HCT116 (cell line): ENCODE data around the gene SPINK14. TPM values are rescaled to one million over a fixed set of nuclear protein-coding genes. Genes with fewer than 3 reads are reported as not detected.

Experiments
- ATAC-seq: fragments of 200-7000 bp; cut with Tn5 transposase; 2 replicates; pipeline ENCODE4 v1.9.1; 2020; ENCODE audit warnings: mild to moderate bottlenecking, moderate library complexity
- BruUV-seq: library from RNA; stranded (reverse); fragments of 400-500 nt; replicated peaks from 2 replicates; lab custom pipeline; 2021; lab: Mats Ljungman, UMichigan
- CTCF ChIA-PET: fragments of 300-600 bp; sonication (Branson Sonifier 250); formaldehyde crosslinking; loops from one replicate; lab custom pipeline; 2021; ENCODE audit warnings: antibody characterized with exemption; lab: Charles Lee
- POLR2A ChIA-PET: fragments of 300-600, 350-600 bp; sonication (Branson Sonifier 250); formaldehyde crosslinking; loops from one replicate; lab custom pipeline; 2021; ENCODE audit warnings: antibody characterized with exemption; lab: Charles Lee
- RAD21 ChIA-PET, 2 experiments: fragments of 300-600 bp; sonication (Branson Sonifier 250); formaldehyde crosslinking; loops; one replicate each; lab custom pipeline; 2023; ENCODE audit warnings: low total read pairs in 2 of 2; ENCODE audit not compliant: uncharacterized antibody in 2 of 2, unreplicated experiment in 2 of 2, low non-redundant PET in 1 of 2; lab: Charles Lee
- DNase-seq: peaks from one replicate; pipeline ENCODE4 v3.0.0-alpha.2; 2010; ENCODE audit warnings: low read depth, low spot score
- H2AFZ ChIP-seq: fragments of 200-600 bp; shearing (Covaris generic), sonication (generic); 2 replicates; pipeline ENCODE4 v1.6.1; 2017; ENCODE audit warnings: low read depth, mixed run types, mixed read lengths, antibody characterized with exemption, low read length; ENCODE audit not compliant: poor library complexity, severe bottlenecking
- H3K27ac ChIP-seq: 2 replicates; pipeline ENCODE4 v1.5.1; 2012; ENCODE audit warnings: low read depth, low read length
- H3K27me3 ChIP-seq: fragments of 200-600 bp; sonication (generic); 2 replicates; pipeline ENCODE4 v1.6.1; 2016; ENCODE audit warnings: mixed run types, low read length, mixed read lengths; ENCODE audit not compliant: insufficient read depth
- H3K36me3 ChIP-seq, 2 experiments: fragments of 200-500 bp in 1 of 2; fragments of 200-600 bp in 1 of 2; sonication (Bioruptor generic) in 1 of 2; sonication (generic) in 1 of 2; 2 replicates each; pipeline versions ENCODE4 v1.5.1 to v1.6.1; 2014 to 2016; ENCODE audit warnings: low read length in 2 of 2, inconsistent platforms in 1 of 2, mixed read lengths in 1 of 2, mixed run types in 1 of 2; ENCODE audit not compliant: insufficient read depth in 2 of 2, control insufficient read depth in 1 of 2
- H3K4me1 ChIP-seq, 2 experiments: fragments of 200-600 bp in 1 of 2; sonication (generic) in 1 of 2; 2 replicates each; pipeline versions ENCODE4 v1.5.1 to v1.6.1; 2012 to 2017; ENCODE audit warnings: low read length in 2 of 2, inconsistent platforms in 1 of 2, mild to moderate bottlenecking in 1 of 2, mixed read lengths in 1 of 2, mixed run types in 1 of 2, moderate library complexity in 1 of 2; ENCODE audit not compliant: insufficient read depth in 2 of 2, control insufficient read depth in 1 of 2
- H3K4me2 ChIP-seq: fragments of 200-600 bp; sonication (generic); 2 replicates; pipeline ENCODE4 v1.6.1; 2017; ENCODE audit warnings: mixed run types, low read length, mixed read lengths
- H3K4me3 ChIP-seq, 2 experiments: fragments of 200-600 bp in 1 of 2; sonication (generic) in 1 of 2; replicated peaks in 1 of 2; 2 replicates each; pipeline ENCODE4 v1.5.1; 2011 to 2016; ENCODE audit warnings: low read length in 2 of 2, control low read depth in 1 of 2, low read depth in 1 of 2, mild to moderate bottlenecking in 1 of 2, mixed read lengths in 1 of 2, mixed run types in 1 of 2
- H3K79me2 ChIP-seq: fragments of 200-600 bp; sonication (generic); 2 replicates; pipeline ENCODE4 v1.6.1; 2017; ENCODE audit warnings: mild to moderate bottlenecking, mixed run types, low read length, moderate library complexity, mixed read lengths; ENCODE audit not compliant: insufficient read depth
- H3K9ac ChIP-seq: fragments of 200-600 bp; sonication (generic); 2 replicates; pipeline ENCODE4 v1.6.1; 2016; ENCODE audit warnings: low read length, mixed read lengths
- H3K9me2 ChIP-seq: fragments of 200-600 bp; sonication (generic), shearing (Covaris generic); 2 replicates; pipeline ENCODE4 v1.6.1; 2017; ENCODE audit warnings: mixed run types, mild to moderate bottlenecking, moderate library complexity; ENCODE audit not compliant: insufficient read depth
- H3K9me3 ChIP-seq, 2 experiments: fragments of 200-500 bp in 1 of 2; fragments of 200-600 bp in 1 of 2; sonication (Bioruptor generic) in 1 of 2; sonication (generic) in 1 of 2; 2 replicates each; pipeline ENCODE4 v1.6.1; 2014 to 2017; ENCODE audit warnings: low read length in 2 of 2, mixed read lengths in 2 of 2, inconsistent platforms in 1 of 2, low read depth in 1 of 2, mild to moderate bottlenecking in 1 of 2, mixed run types in 1 of 2, moderate library complexity in 1 of 2; ENCODE audit not compliant: control insufficient read depth in 1 of 2, insufficient read depth in 1 of 2
- H4K20me1 ChIP-seq: fragments of 200-600 bp; sonication (generic), shearing (Covaris generic); 2 replicates; pipeline ENCODE4 v1.6.1; 2017; ENCODE audit warnings: mixed run types, mild to moderate bottlenecking, moderate library complexity; ENCODE audit not compliant: insufficient read depth
- ATF3 ChIP-seq: IDR thresholded peaks from 2 replicates; pipeline ENCODE4 v1.6.1; 2012
- CBX3 ChIP-seq: IDR thresholded peaks from 2 replicates; pipeline ENCODE4 v1.6.1; 2012; ENCODE audit warnings: low read depth
- CEBPB ChIP-seq: IDR thresholded peaks from 2 replicates; pipeline ENCODE4 v1.6.1; 2012; ENCODE audit warnings: low read depth
- CTCF ChIP-seq, 3 experiments: fragments of 200-600 bp in 1 of 3; sonication (generic) in 1 of 3; IDR thresholded peaks in 2 of 3; conservative IDR thresholded peaks in 1 of 3; 2 replicates each; pipeline ENCODE4 v1.5.1; 2012 to 2017; ENCODE audit warnings: low read depth in 2 of 3, low read length in 2 of 3, antibody characterized with exemption in 1 of 3, borderline replicate concordance in 1 of 3, control low read depth in 1 of 3, mild to moderate bottlenecking in 1 of 3, mixed read lengths in 1 of 3, mixed run types in 1 of 3, moderate library complexity in 1 of 3; ENCODE audit not compliant: insufficient read depth in 1 of 3
- EGR1 ChIP-seq: IDR thresholded peaks from 2 replicates; pipeline ENCODE4 v1.6.1; 2012; ENCODE audit warnings: low read depth
- EZH2 ChIP-seq: fragments of 200-600 bp; sonication (generic); IDR thresholded peaks from 2 replicates; pipeline ENCODE4 v1.6.1; 2017; ENCODE audit warnings: antibody characterized with exemption, mixed run types
- JUND ChIP-seq: IDR thresholded peaks from 2 replicates; pipeline ENCODE4 v1.6.1; 2012
- POLR2AphosphoS5 ChIP-seq: IDR thresholded peaks from 2 replicates; pipeline ENCODE4 v1.6.1; 2011; ENCODE audit warnings: mild to moderate bottlenecking, low read depth, low read length, moderate library complexity
- RAD21 ChIP-seq: IDR thresholded peaks from 2 replicates; pipeline ENCODE4 v1.6.1; 2012; ENCODE audit warnings: low read depth, mild to moderate bottlenecking
- ZBTB33 ChIP-seq: IDR thresholded peaks from 2 replicates; pipeline ENCODE4 v1.6.1; 2011; ENCODE audit warnings: mild to moderate bottlenecking, low read length, moderate library complexity; ENCODE audit not compliant: insufficient replicate concordance; ENCODE audit errors: extremely low read depth
- intact Hi-C: fragments of 100-400 bp; cut with micrococcal nuclease; formaldehyde crosslinking; loops from 2 replicates; pipeline ENCODE4 v1.10.0; 2022
- total RNA-seq: library from RNA; stranded (reverse); gene quantifications from one replicate; pipeline ENCODE4 v1.2.1, GENCODE V29; 2021; ENCODE audit not compliant: unreplicated experiment

The SPINK14 gene
- total RNA-seq, 1 experiment from 2014 or later: not detected

GRCh38 chr5:148140846-148141245, 27.5 kb upstream of the SPINK14 start:
- no peak for TF ChIP-seq ZBTB33
- no peak for TF ChIP-seq POLR2AphosphoS5
- TF ChIP-seq ATF3: no peak
- no peak for TF ChIP-seq JUND
- TF ChIP-seq EGR1: no peak
- TF ChIP-seq EZH2: no peak
- no peak for TF ChIP-seq CBX3
- TF ChIP-seq CEBPB: no peak
- no peak for TF ChIP-seq CTCF (IDR thresholded peaks at IDR 0.05 in 2 of 3, conservative IDR thresholded peaks at IDR 0.05 in 1 of 3; ENCODE audit: borderline replicate concordance in 1 of 3, insufficient read depth in 1 of 3, low read depth in 2 of 3, low read length in 2 of 3)
- TF ChIP-seq RAD21: no peak
- no TSS peak for BruUV-seq
- intact Hi-C loops: no loop called here
- H3K4me2 ChIP-seq: no peak overlapping the region
- POLR2A ChIA-PET: no interaction called here
- CTCF ChIA-PET: no interaction called here
- no peaks in the 10 kb centered on the region for H3K79me2 ChIP-seq
- no peak overlapping the region for H2AFZ ChIP-seq
- peaks cover 12% of the 10 kb centered on the region for H3K27me3 ChIP-seq
- no peak overlapping the region for H3K9ac ChIP-seq
- H3K4me1 ChIP-seq: no peaks in the 10 kb centered on the region
- no peak overlapping the region for H3K27ac ChIP-seq
- no peaks in the 10 kb centered on the region for H3K9me3 ChIP-seq
- RAD21 ChIA-PET: no interaction called here
- no peak for ATAC-seq
- no peak overlapping the region for H3K4me3 ChIP-seq
- no peaks in the 10 kb centered on the region for H3K9me2 ChIP-seq
- H3K36me3 ChIP-seq: no peaks in the 10 kb centered on the region
- no peak for DNase-seq
- no peaks in the 10 kb centered on the region for H4K20me1 ChIP-seq
